Heart left ventricle (tissue), 16 donors: Measurements from ENCODE around the gene RFX3. TPM values are rescaled to one million over a fixed set of nuclear protein-coding genes. Genes with fewer than 3 reads are reported as not detected.

Experiments
- ATAC-seq, 4 donors: fragments of 200-7000 bp; cut with Tn5 transposase; one replicate each; pipeline ENCODE4 v1.9.1; 2020 to 2022; ENCODE audit warnings: moderate library complexity in 4 of 4, mild to moderate bottlenecking in 3 of 4, moderate number of reproducible peaks in 1 of 4
- DNase-seq, 5 donors: peaks; one replicate each; pipeline ENCODE4 v3.0.0-alpha.2; 2020
- H3K27ac ChIP-seq, 12 donors: fragments of 200-600 bp; sonication (generic) in 4 of 12; one replicate each; pipeline versions ENCODE4 v1.5.0 to v1.8.0; 2016 to 2022; ENCODE audit warnings: mild to moderate bottlenecking in 2 of 12
- H3K27me3 ChIP-seq, 9 donors: fragments of 200-600 bp; sonication (generic) in 2 of 9; one replicate each; pipeline versions ENCODE4 v1.5.1 to v1.8.0; 2016 to 2022; ENCODE audit warnings: mild to moderate bottlenecking in 3 of 9
- H3K36me3 ChIP-seq, 9 donors: fragments of 200-600 bp; sonication (generic) in 2 of 9; one replicate each; pipeline versions ENCODE4 v1.5.0 to v1.8.0; 2018 to 2022; ENCODE audit warnings: mild to moderate bottlenecking in 2 of 9
- H3K4me1 ChIP-seq, 12 donors: fragments of 200-600 bp; sonication (generic) in 4 of 12; one replicate each; pipeline versions ENCODE4 v1.5.0 to v1.8.0; 2016 to 2022; ENCODE audit warnings: mild to moderate bottlenecking in 3 of 12
- H3K4me3 ChIP-seq, 12 donors: fragments of 200-600 bp; sonication (generic) in 4 of 12; one replicate each; pipeline versions ENCODE4 v1.5.0 to v1.8.0; 2017 to 2022; ENCODE audit warnings: mild to moderate bottlenecking in 9 of 12, moderate library complexity in 4 of 12
- H3K9me3 ChIP-seq, 12 donors: fragments of 200-600 bp; sonication (generic) in 4 of 12; one replicate each; pipeline versions ENCODE4 v1.5.0 to v1.8.0; 2016 to 2022; ENCODE audit warnings: mild to moderate bottlenecking in 1 of 12
- POLR2A ChIP-seq, 2 donors: fragments of 450-650 bp; IDR thresholded peaks; one replicate each; pipeline ENCODE4 v1.6.1; 2017; ENCODE audit warnings: antibody characterized with exemption in 2 of 2, mild to moderate bottlenecking in 2 of 2, moderate library complexity in 2 of 2
- WGBS, 4 donors: extraction: QIAGEN DNeasy Blood & Tissue Kit in 2 of 4; methylation state at CpG; one replicate each; pipeline versions ENCODE4 v1.1.5 to v1.1.7; 2013 to 2018; 5-methylcytosine and 5-hydroxymethylcytosine counted together
- intact Hi-C, 10 donors: fragments of 100-400 bp; cut with DNase I; formaldehyde crosslinking; loops; one replicate each; pipeline versions ENCODE4 v1.11.1 to v1.14.2; 2022
- polyA plus RNA-seq, 2 donors: library from polyadenylated mRNA; stranded (reverse); fragments of 200-250 nt; gene quantifications; one replicate each; pipeline ENCODE4 v1.2.3, GENCODE V29; 2013
- total RNA-seq, 9 donors: library from RNA; depleted of rRNA in 2 of 9; stranded (reverse); fragments of >200 nt in 2 of 9; fragmentation: NEBNext Ultra II Directional in 3 of 9; extraction: Animal tissue kit (Norgen Biotek cat#: 25700) in 3 of 9; gene quantifications; one replicate each; pipeline versions ENCODE4 v1.1.0 to v1.2.4, GENCODE V29; 2016 to 2023
- TF ChIP-seq, protein P1 (sequence below), 12 donors: fragments of 200-600 bp; sonication (generic) in 4 of 12; IDR thresholded peaks; one replicate each; pipeline versions ENCODE4 v1.5.0 to v1.8.0; 2018 to 2022; ENCODE audit warnings: antibody characterized with exemption in 12 of 12, mild to moderate bottlenecking in 5 of 12
- donor health status: ischemic (EF 13 %, LVEDD 7.1; RV severe dilation, severe dysfunction).
- donor health status: healthy with polysubstance abuse.
- donor health status: DM: no; HTN: yes; CAD: no.
- donor health status: DM: no; HTN: no; CAD: no.
- donor health status: ischemic (EF 25% LVEDD 6.9; RV normal size, moderate dysfunction).
- donor health status: ischemic (EF 25% LVEDD 5.7; RV mildly dilated, moderate dysfunction).
- donor health status: healthy.
- donor health status: DM: yes; HTN: yes; CAD: no.
- donor health status: ischemic (EF 35%, LVEDD 5.7; RV mildly dilated, moderate dysfunction).
- donor health status: nonischemic (EF 11% LVEDD 7.7; RV severe dilation, severe dysfunction).
- donor health status: DM: yes; HTN: yes; CAD: no.
- donor health status: PGD.
- donor health status: ischemic (EF 29% LVEDD 5.4; RV normal size, mild dysfunction).
- donor health status: nonischemic (EF 23%, LVEDD 6.1; RV moderate dilation, normal function).

RFX3 gene
- total and polyA plus RNA-seq, 11 donors, result 0.80 to 8.3 (median 2.9) TPM

DNA sequence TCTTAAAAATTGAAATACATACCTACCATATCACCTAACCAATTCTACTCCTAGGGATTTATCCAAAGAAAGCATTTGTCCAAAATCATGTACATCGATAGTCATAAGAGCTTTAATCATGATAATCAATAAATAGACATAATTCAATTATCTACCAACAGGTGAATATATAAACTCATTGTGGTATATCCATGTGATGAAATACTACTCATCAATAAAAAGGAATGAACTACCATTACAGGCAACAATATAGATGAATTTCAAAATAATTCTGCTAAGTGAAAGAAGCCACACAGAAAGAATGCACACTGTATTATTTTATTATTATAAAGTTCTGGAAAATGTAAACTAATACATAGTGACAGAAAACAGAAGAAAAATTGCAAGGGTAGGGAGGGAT lies 81.8 kb downstream of the RFX3 start:
- no peak overlapping the region for H3K27ac ChIP-seq
- no peak overlapping the region for H3K4me3 ChIP-seq
- no peaks in the 10 kb centered on the region for H3K4me1 ChIP-seq
- H3K9me3 ChIP-seq, result peaks cover 0 to 11% (median 0%) of the 10 kb centered on the region in 12 donors
- ATAC-seq (no peak), DNase-seq (no peak)
- H3K36me3 ChIP-seq, result no peaks in the 10 kb centered on the region
- no peaks in the 10 kb centered on the region for H3K27me3 ChIP-seq
- TF ChIP-seq POLR2A (IDR thresholded peaks at IDR 0.05), result no peak
- TF ChIP-seq, protein P1, sequence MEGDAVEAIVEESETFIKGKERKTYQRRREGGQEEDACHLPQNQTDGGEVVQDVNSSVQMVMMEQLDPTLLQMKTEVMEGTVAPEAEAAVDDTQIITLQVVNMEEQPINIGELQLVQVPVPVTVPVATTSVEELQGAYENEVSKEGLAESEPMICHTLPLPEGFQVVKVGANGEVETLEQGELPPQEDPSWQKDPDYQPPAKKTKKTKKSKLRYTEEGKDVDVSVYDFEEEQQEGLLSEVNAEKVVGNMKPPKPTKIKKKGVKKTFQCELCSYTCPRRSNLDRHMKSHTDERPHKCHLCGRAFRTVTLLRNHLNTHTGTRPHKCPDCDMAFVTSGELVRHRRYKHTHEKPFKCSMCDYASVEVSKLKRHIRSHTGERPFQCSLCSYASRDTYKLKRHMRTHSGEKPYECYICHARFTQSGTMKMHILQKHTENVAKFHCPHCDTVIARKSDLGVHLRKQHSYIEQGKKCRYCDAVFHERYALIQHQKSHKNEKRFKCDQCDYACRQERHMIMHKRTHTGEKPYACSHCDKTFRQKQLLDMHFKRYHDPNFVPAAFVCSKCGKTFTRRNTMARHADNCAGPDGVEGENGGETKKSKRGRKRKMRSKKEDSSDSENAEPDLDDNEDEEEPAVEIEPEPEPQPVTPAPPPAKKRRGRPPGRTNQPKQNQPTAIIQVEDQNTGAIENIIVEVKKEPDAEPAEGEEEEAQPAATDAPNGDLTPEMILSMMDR (IDR thresholded peaks at IDR 0.05), result no peak
- WGBS, 4 donors, result 98 to 100% (median 98%) methylated on average over 1 of the region's 1 CpG
- intact Hi-C loops, result loop anchor here in 4 of 10 donors (5.0 to 10.0 kb wide), 2 partner anchors 199 to 202 kb away; no protein-coding TSS in a partner anchor

DNA sequence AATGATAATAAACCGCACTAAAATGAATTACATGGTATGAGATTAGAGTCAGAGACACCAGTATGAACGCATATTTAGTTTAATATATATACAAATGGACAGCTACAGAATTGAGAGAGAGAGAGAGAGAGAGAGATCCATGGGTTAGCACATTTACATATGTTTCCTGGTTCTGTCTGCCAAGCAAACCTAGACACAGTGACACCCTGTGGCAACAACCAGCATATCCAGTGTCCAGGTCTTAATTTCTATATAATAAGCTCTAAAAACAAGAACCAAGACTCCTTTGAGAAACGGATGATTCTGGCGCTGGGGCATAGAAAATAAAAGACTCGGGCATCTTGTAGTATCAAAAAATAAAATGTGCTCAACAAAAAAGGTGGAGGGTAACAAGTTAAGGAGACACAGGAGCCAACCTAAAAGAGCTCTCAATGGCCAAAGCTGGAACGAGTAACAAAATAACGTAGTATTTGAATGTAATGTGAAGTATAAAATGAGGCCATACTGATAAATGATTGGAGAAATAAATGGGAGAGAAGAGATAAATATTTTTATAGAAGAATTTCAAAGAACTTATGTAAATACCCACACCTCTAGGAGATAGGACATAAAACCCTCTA lies 84.5 kb downstream of the RFX3 start:
- Histone ChIP-seq H3K27ac (no peak overlapping the region), H3K4me1 (peaks cover 0 to 8% (median 0%) of the 10 kb centered on the region in 12 donors), H3K4me3 (no peak overlapping the region), H3K27me3 (no peaks in the 10 kb centered on the region), H3K9me3 (peaks cover 0 to 11% (median 0%) of the 10 kb centered on the region in 12 donors), H3K36me3 (no peaks in the 10 kb centered on the region)
- ATAC-seq, result peak in 3 of 4 donors; percentile 57 to 79 (median 62)
- DNase-seq, result peak in 4 of 5 donors; percentile 16 to 40 (median 26)
- intact Hi-C loops, result loop anchor here in 4 of 10 donors (5.0 to 10.0 kb wide), 2 partner anchors 197 to 199 kb away; no protein-coding TSS in a partner anchor
- TF ChIP-seq POLR2A (IDR thresholded peaks at IDR 0.05), result no peak
- TF ChIP-seq, protein P1 (IDR thresholded peaks at IDR 0.05), result peak; percentile 23 to 61 (median 46)
- 81 to 87% (median 84%) methylated on average over 7 of the region's 7 CpGs for WGBS, 4 donors

DNA sequence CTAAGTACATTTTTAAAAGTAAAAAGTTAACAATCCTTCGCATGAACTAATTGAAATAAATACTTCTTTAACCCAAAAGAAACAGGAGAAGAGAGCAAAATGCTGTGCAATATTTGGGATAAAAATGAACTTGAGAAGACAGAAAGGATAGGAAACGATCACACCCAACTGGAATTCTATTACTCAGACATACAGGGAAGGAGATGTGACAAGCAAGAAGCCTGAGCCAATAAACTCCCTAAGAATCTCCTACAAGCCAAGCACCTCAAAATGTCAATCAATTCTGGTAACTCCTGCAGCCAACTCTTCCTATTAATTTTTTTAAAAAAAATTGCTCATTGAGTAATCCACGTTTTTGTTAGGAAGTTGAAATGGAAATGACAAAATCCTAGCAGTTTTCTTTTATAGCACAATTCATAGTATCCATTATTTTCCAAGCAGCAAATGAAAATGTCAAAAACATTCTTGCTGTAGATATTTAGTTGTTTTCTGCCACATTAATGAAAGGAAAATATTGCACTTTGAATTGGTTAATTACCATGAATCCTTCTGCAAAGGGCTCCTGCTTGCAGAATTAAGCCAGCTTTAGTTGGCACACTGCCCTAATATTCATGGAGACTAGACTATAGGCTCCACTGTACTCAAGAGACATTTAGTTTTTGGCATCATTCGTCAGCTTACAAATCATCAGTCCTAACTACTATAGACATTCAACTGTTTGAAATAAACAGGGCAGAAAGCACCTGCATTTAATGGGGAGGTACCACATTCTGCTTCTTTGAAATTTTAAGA lies 89.0 kb downstream of the RFX3 start:
- H3K4me3 ChIP-seq, result no peak overlapping the region
- intact Hi-C loops, result loop anchor here in 3 of 10 donors (5.0 to 10.0 kb wide), 2 partner anchors 192 to 195 kb away; no protein-coding TSS in a partner anchor
- TF ChIP-seq, protein P1 (IDR thresholded peaks at IDR 0.05), result no peak
- no peak for TF ChIP-seq POLR2A (IDR thresholded peaks at IDR 0.05)
- no peaks in the 10 kb centered on the region for H3K36me3 ChIP-seq
- 59 to 65% (median 61%) methylated on average over 4 of the region's 4 CpGs for WGBS, 4 donors
- no peaks in the 10 kb centered on the region for H3K9me3 ChIP-seq
- no peaks in the 10 kb centered on the region for H3K27me3 ChIP-seq
- no peak for ATAC-seq
- H3K27ac ChIP-seq, result no peak overlapping the region
- peaks cover 0 to 12% (median 0%) of the 10 kb centered on the region in 12 donors for H3K4me1 ChIP-seq
- DNase-seq, result no peak

DNA sequence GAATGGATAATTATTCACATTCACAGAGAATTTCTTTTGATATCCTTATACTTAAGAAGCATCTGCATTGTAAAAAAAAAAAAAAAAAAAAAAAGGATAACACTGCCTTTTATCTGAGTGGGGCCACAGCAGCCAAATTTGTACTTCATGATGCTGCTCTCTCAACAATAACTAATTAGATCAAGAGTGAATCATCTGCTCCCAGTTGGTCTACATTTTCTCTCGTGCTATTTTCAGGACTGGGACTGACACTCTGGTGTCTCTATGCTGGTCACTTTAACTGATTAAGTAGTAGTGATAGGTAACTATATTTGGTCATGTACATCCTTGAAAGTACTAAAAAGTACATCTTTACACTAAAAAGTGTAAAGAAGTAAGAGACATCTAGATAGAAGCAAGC lies 90.1 kb downstream of the RFX3 start:
- intact Hi-C loops, result loop anchor here in 3 of 10 donors (5.0 to 10.0 kb wide), 2 partner anchors 191 to 193 kb away; no protein-coding TSS in a partner anchor
- 69 to 78% (median 71%) methylated on average over 1 of the region's 1 CpG for WGBS, 4 donors
- no peak for ATAC-seq

More for the DNA sequence above, 90.1 kb downstream of the RFX3 start:
- TF ChIP-seq POLR2A (IDR thresholded peaks at IDR 0.05), result no peak
- TF ChIP-seq, protein P1 (IDR thresholded peaks at IDR 0.05), result no peak
- Histone ChIP-seq H3K36me3 (no peaks in the 10 kb centered on the region), H3K4me3 (no peak overlapping the region), H3K4me1 (peaks cover 0 to 12% (median 0%) of the 10 kb centered on the region in 12 donors), H3K27me3 (no peaks in the 10 kb centered on the region), H3K9me3 (no peaks in the 10 kb centered on the region), H3K27ac (no peak overlapping the region)
- DNase-seq, result no peak
